HEK293 (cell line): ENCODE data around the gene TFR2.
A peak's percentile ranks its signal among the peaks of the same experiment; 100 is the strongest.

ENCODE experiments used
- CTCF ChIA-PET: fragments of 350-600 bp; formaldehyde crosslinking; extraction: SDS; loops from one replicate; lab custom pipeline; 2021; ENCODE audit warnings: antibody characterized with exemption; lab: Yijun Ruan, JAX
- POLR2A ChIA-PET: fragments of 300-600 bp; formaldehyde crosslinking; extraction: SDS; loops from one replicate; lab custom pipeline; 2020; ENCODE audit warnings: antibody characterized with exemption, inconsistent platforms; lab: Yijun Ruan, JAX
- H3K27ac ChIP-seq: fragments of 200-500 bp; sonication (Bioruptor generic); 2 replicates; pipeline ENCODE4 v1.5.1; 2014; ENCODE audit warnings: low read depth, low read length, control low read depth, inconsistent platforms; ENCODE audit errors: extremely low read depth
- H3K36me3 ChIP-seq, 2 experiments: fragments of 200-500 bp in 1 of 2; sonication (Bioruptor generic) in 1 of 2; 1 replicate in 1 of 2; 2 replicates in 1 of 2; pipeline ENCODE4 v1.5.1; 2014 to 2017; ENCODE audit warnings: inconsistent platforms in 2 of 2, low read length in 2 of 2; ENCODE audit not compliant: control insufficient read depth in 2 of 2, insufficient read depth in 1 of 2
- H3K4me1 ChIP-seq: fragments of 200-500 bp; sonication (Bioruptor generic); 2 replicates; pipeline ENCODE4 v1.5.1; 2014; ENCODE audit warnings: mild to moderate bottlenecking, low read length, inconsistent platforms; ENCODE audit not compliant: control insufficient read depth, insufficient read depth
- H3K4me3 ChIP-seq: 2 replicates; pipeline ENCODE4 v1.5.1; 2011; ENCODE audit warnings: low read depth, mild to moderate bottlenecking, control low read depth, low read length, moderate library complexity
- H3K9me3 ChIP-seq: fragments of 200-500 bp; sonication (Bioruptor generic); 2 replicates; pipeline ENCODE4 v1.5.1; 2014; ENCODE audit warnings: low read depth, low read length, inconsistent platforms; ENCODE audit not compliant: control insufficient read depth, insufficient read depth
- BCL11B ChIP-seq: fragments of 450-650 bp; formaldehyde crosslinking; IDR thresholded peaks from 2 replicates; pipeline ENCODE4 v1.5.1; 2016; ENCODE audit warnings: low read depth, missing biosample characterization, missing genetic modification characterization
- GLI2 ChIP-seq: fragments of 450-650 bp; formaldehyde crosslinking; IDR thresholded peaks from 2 replicates; pipeline ENCODE4; 2017; ENCODE audit warnings: missing biosample characterization, missing genetic modification characterization, low read depth, borderline replicate concordance
- PRDM1 ChIP-seq: fragments of 450-650 bp; formaldehyde crosslinking; IDR thresholded peaks from 2 replicates; pipeline ENCODE4; 2016; ENCODE audit warnings: missing biosample characterization, missing genetic modification characterization
- SP7 ChIP-seq: fragments of 450-650 bp; formaldehyde crosslinking; IDR thresholded peaks from 2 replicates; pipeline ENCODE4 v1.5.1; 2016; ENCODE audit warnings: missing biosample characterization, missing genetic modification characterization
- ZBTB1 ChIP-seq: fragments of 450-650 bp; formaldehyde crosslinking; IDR thresholded peaks from 2 replicates; pipeline ENCODE4 v1.5.1; 2016; ENCODE audit warnings: missing biosample characterization, missing genetic modification characterization
- ZBTB26 ChIP-seq: fragments of 450-650 bp; formaldehyde crosslinking; optimal IDR thresholded peaks from 2 replicates; pipeline ENCODE3; 2016; ENCODE audit warnings: missing biosample characterization, mild to moderate bottlenecking, missing genetic modification characterization
- ZFP69B ChIP-seq: fragments of 450-650 bp; formaldehyde crosslinking; IDR thresholded peaks from 2 replicates; pipeline ENCODE4 v1.5.1; 2016; ENCODE audit warnings: missing biosample characterization, missing genetic modification characterization
- ZNF146 ChIP-seq: fragments of 450-650 bp; formaldehyde crosslinking; IDR thresholded peaks from 2 replicates; pipeline ENCODE4 v1.5.1; 2016; ENCODE audit warnings: missing biosample characterization, missing genetic modification characterization
- ZNF148 ChIP-seq: fragments of 450-650 bp; formaldehyde crosslinking; IDR thresholded peaks from 2 replicates; pipeline ENCODE4 v1.5.0; 2017; ENCODE audit warnings: missing biosample characterization, missing genetic modification characterization, borderline replicate concordance
- ZNF16 ChIP-seq: fragments of 450-650 bp; formaldehyde crosslinking; IDR thresholded peaks from 2 replicates; pipeline ENCODE4 v1.5.1; 2016; ENCODE audit warnings: low read depth, missing biosample characterization, missing genetic modification characterization
- ZNF19 ChIP-seq: fragments of 450-650 bp; formaldehyde crosslinking; IDR thresholded peaks from 2 replicates; pipeline ENCODE4; 2016; ENCODE audit warnings: missing biosample characterization, missing genetic modification characterization, low read depth
- ZNF24 ChIP-seq: fragments of 450-650 bp; formaldehyde crosslinking; IDR thresholded peaks from 2 replicates; pipeline ENCODE4 v1.5.1; 2016; ENCODE audit warnings: missing biosample characterization, missing genetic modification characterization
- ZNF274 ChIP-seq, 2 experiments: fragments of 200-500 bp in 1 of 2; fragments of 450-650 bp in 1 of 2; sonication (Bioruptor generic) in 1 of 2; formaldehyde crosslinking in 1 of 2; IDR thresholded peaks; 2 replicates each; pipeline versions ENCODE4 v1.5.1 to v1.6.1; 2014 to 2016; ENCODE audit warnings: borderline replicate concordance in 1 of 2, inconsistent platforms in 1 of 2, low read length in 1 of 2, missing biosample characterization in 1 of 2, missing genetic modification characterization in 1 of 2
- ZNF335 ChIP-seq: fragments of 450-650 bp; formaldehyde crosslinking; conservative IDR thresholded peaks from 2 replicates; pipeline ENCODE4 v1.5.1; 2016; ENCODE audit warnings: missing biosample characterization, missing genetic modification characterization
- ZNF426 ChIP-seq: fragments of 450-650 bp; formaldehyde crosslinking; IDR thresholded peaks from 2 replicates; pipeline ENCODE4 v1.5.1; 2017; ENCODE audit warnings: missing biosample characterization, missing genetic modification characterization, mild to moderate bottlenecking, inconsistent platforms, moderate library complexity
- ZNF449 ChIP-seq: fragments of 450-650 bp; formaldehyde crosslinking; IDR thresholded peaks from 2 replicates; pipeline ENCODE4 v1.5.1; 2017; ENCODE audit warnings: missing biosample characterization, mild to moderate bottlenecking, missing genetic modification characterization, moderate library complexity
- ZNF514 ChIP-seq: fragments of 450-650 bp; formaldehyde crosslinking; IDR thresholded peaks from 2 replicates; pipeline ENCODE4 v1.5.1; 2016; ENCODE audit warnings: missing biosample characterization, missing genetic modification characterization
- ZNF549 ChIP-seq: fragments of 450-650 bp; IDR thresholded peaks from 2 replicates; pipeline ENCODE4 v1.5.1; 2018; ENCODE audit warnings: missing biosample characterization, missing genetic modification characterization, mild to moderate bottlenecking, inconsistent platforms, moderate library complexity
- ZNF558 ChIP-seq: fragments of 450-650 bp; formaldehyde crosslinking; IDR thresholded peaks from 2 replicates; pipeline ENCODE4 v1.5.1; 2016; ENCODE audit warnings: missing biosample characterization, missing genetic modification characterization
- ZNF560 ChIP-seq: fragments of 450-650 bp; formaldehyde crosslinking; IDR thresholded peaks from 2 replicates; pipeline ENCODE4 v1.5.1; 2017; ENCODE audit warnings: missing biosample characterization, missing genetic modification characterization, borderline replicate concordance
- ZNF600 ChIP-seq: fragments of 450-650 bp; formaldehyde crosslinking; IDR thresholded peaks from 2 replicates; pipeline ENCODE4 v1.5.1; 2016; ENCODE audit warnings: missing biosample characterization, missing genetic modification characterization
- ZNF624 ChIP-seq: fragments of 450-650 bp; formaldehyde crosslinking; IDR thresholded peaks from 2 replicates; pipeline ENCODE4 v1.5.1; 2017; ENCODE audit warnings: missing biosample characterization, missing genetic modification characterization
- ZNF837 ChIP-seq: fragments of 450-650 bp; formaldehyde crosslinking; IDR thresholded peaks from 2 replicates; pipeline ENCODE4 v1.5.1; 2016; ENCODE audit warnings: missing biosample characterization, missing genetic modification characterization
- ZSCAN23 ChIP-seq: fragments of 450-650 bp; formaldehyde crosslinking; IDR thresholded peaks from 2 replicates; pipeline ENCODE4 v1.5.1; 2016; ENCODE audit warnings: missing biosample characterization, missing genetic modification characterization

Gene TFR2

GRCh38 chr7:100685049-100685605 lies 43.8 kb upstream of the TFR2 start:
- CTCF ChIA-PET: no interaction called here
- H3K27ac ChIP-seq: no peak overlapping the region
- H3K9me3 ChIP-seq: no peaks in the 10 kb centered on the region
- peaks cover 0 to 91% of the 10 kb centered on the region in 2 experiments; a peak in 2 of 3 replicates for H3K36me3 ChIP-seq
- TF ChIP-seq ZNF146 (tag by site-specific recombination): no peak
- peak; percentile 53; the same call in 1 of the 2 replicates for TF ChIP-seq PRDM1
- POLR2A ChIA-PET: interaction anchor here (1.2 kb wide), 1 partner anchor 21 kb away, joined by 3 read pairs; the partner anchor contains the start of gene POP7
- H3K4me1 ChIP-seq: no peaks in the 10 kb centered on the region; the same call in 1 of the 2 replicates
- H3K4me3 ChIP-seq: no peak overlapping the region

GRCh38 chr7:100684534-100685042 lies 43.2 kb upstream of the TFR2 start:
- Histone ChIP-seq H3K4me3 (no peak overlapping the region), H3K9me3 (no peaks in the 10 kb centered on the region), H3K27ac (no peak overlapping the region), H3K4me1 (peaks cover 1% of the 10 kb centered on the region; the same call in 1 of the 2 replicates), H3K36me3 (peaks cover 0 to 94% of the 10 kb centered on the region in 2 experiments; a peak in 2 of 3 replicates)
- ChIA-PET CTCF (interaction anchor here (0.6 kb wide), 1 partner anchor 216 kb away, joined by 3 read pairs; no protein-coding TSS in a partner anchor), POLR2A (interaction anchor here (1.2 kb wide), 1 partner anchor 21 kb away, joined by 3 read pairs; the partner anchor contains the start of gene POP7)
- TF ChIP-seq ZNF335 (tag by site-specific recombination) (no peak), ZNF274 (IDR thresholded peaks at IDR 0.05; ENCODE audit: low read length) (no peak), ZNF274 (tag by site-specific recombination; IDR thresholded peaks at IDR 0.05; ENCODE audit: borderline replicate concordance) (no peak), ZNF600 (tag by site-specific recombination) (peak; percentile 51; the same call in 1 of the 2 replicates), GLI2 (tag by site-specific recombination) (no peak), ZNF19 (no peak), ZNF24 (tag by site-specific recombination) (no peak)

- Histone ChIP-seq H3K4me3 (no peak overlapping the region), H3K9me3 (no peaks in the 10 kb centered on the region), H3K36me3 (peaks cover 0 to 92% of the 10 kb centered on the region in 2 experiments; a peak in 2 of 3 replicates), H3K27ac (no peak overlapping the region), H3K4me1 (peaks cover 6% of the 10 kb centered on the region; the same call in 1 of the 2 replicates)
- ChIA-PET POLR2A (interaction anchor here (1.4 kb wide), 1 partner anchor 9 kb away, joined by 5 read pairs; no protein-coding TSS in a partner anchor), CTCF (interaction anchor here (0.6 to 1.4 kb wide), 3 partner anchors 8 to 215 kb away, joined by 3 to 11 read pairs (median 3); no protein-coding TSS in a partner anchor)
- TF ChIP-seq ZFP69B (tag by site-specific recombination) (no peak), ZNF549 (tag by site-specific recombination) (no peak), ZBTB26 (no peak), ZNF449 (tag by site-specific recombination) (no peak), ZNF837 (tag by site-specific recombination) (no peak), ZNF426 (no peak), ZNF624 (tag by site-specific recombination) (no peak), ZBTB1 (no peak), BCL11B (tag by site-specific recombination) (0 out of 2 replicates have a peak, but pooled peaks have one; percentile 22), ZNF558 (tag by site-specific recombination) (no peak), ZNF148 (no peak), ZNF16 (tag by site-specific recombination) (no peak), ZNF560 (no peak), ZSCAN23 (tag by site-specific recombination) (no peak), SP7 (tag by site-specific recombination) (no peak), ZNF514 (tag by site-specific recombination) (no peak)
Measured at GRCh38 chr7:100683659-100684533, 42.5 kb upstream of the TFR2 start.
